GM23338 (cell line): ENCODE data around the gene CROCC2. TPM values are rescaled to one million over a fixed set of nuclear protein-coding genes. Genes with fewer than 3 reads are reported as not detected.

Source experiments
- ATAC-seq: fragments of 200-7000 bp; cut with Tn5 transposase; 3 replicates; pipeline ENCODE4 v1.9.1; 2020
- DNase-seq: peaks from one replicate; pipeline ENCODE4 v3.0.0-alpha.2; 2015; ENCODE audit warnings: low spot score
- H2AFZ ChIP-seq: fragments of 200-600 bp; sonication (generic); 2 replicates; pipeline ENCODE4 v1.8.0; 2016; ENCODE audit warnings: antibody characterized with exemption, mild to moderate bottlenecking, moderate library complexity
- H3F3A ChIP-seq: fragments of 200-600 bp; sonication (generic); replicated peaks from 2 replicates; pipeline ENCODE4 v1.8.0; 2017; ENCODE audit warnings: antibody characterized with exemption, mixed run types, low read depth
- H3K27ac ChIP-seq: fragments of 200-600 bp; sonication (generic); 2 replicates; pipeline ENCODE4 v1.6.1; 2016; ENCODE audit warnings: low read depth
- H3K27me3 ChIP-seq: fragments of 200-600 bp; sonication (generic); 2 replicates; pipeline ENCODE4 v1.8.0; 2016; ENCODE audit warnings: mild to moderate bottlenecking, mixed run types, moderate library complexity; ENCODE audit not compliant: insufficient read depth
- H3K36me3 ChIP-seq: fragments of 200-600 bp; sonication (generic); 2 replicates; pipeline ENCODE4 v1.8.0; 2016; ENCODE audit warnings: mild to moderate bottlenecking; ENCODE audit not compliant: insufficient read depth
- H3K4me1 ChIP-seq: fragments of 200-600 bp; sonication (generic); 2 replicates; pipeline ENCODE4 v1.8.0; 2016; ENCODE audit warnings: mild to moderate bottlenecking, moderate library complexity; ENCODE audit not compliant: insufficient read depth
- H3K4me2 ChIP-seq: fragments of 200-600 bp; sonication (generic); 2 replicates; pipeline ENCODE4 v1.7.1; 2017; ENCODE audit warnings: mixed run types
- H3K4me3 ChIP-seq: fragments of 200-600 bp; sonication (generic); 2 replicates; pipeline ENCODE4 v1.6.1; 2016; ENCODE audit warnings: mixed run types
- H3K79me2 ChIP-seq: fragments of 200-600 bp; sonication (generic); replicated peaks from 2 replicates; pipeline ENCODE4 v1.8.0; 2017; ENCODE audit warnings: mild to moderate bottlenecking; ENCODE audit not compliant: insufficient read depth
- H3K9me2 ChIP-seq: fragments of 200-600 bp; sonication (generic); 2 replicates; pipeline ENCODE4 v1.8.0; 2017; ENCODE audit not compliant: insufficient read depth
- H4K20me1 ChIP-seq: fragments of 200-600 bp; sonication (generic); replicated peaks from 2 replicates; pipeline ENCODE4 v1.8.0; 2017; ENCODE audit warnings: mild to moderate bottlenecking; ENCODE audit not compliant: insufficient read depth
- H3K27ac Mint-ChIP-seq: 2 replicates; pipeline ENCODE4 v1.8.0; 2020; ENCODE audit warnings: inconsistent platforms, mild to moderate bottlenecking, moderate library complexity, mixed read lengths
- H3K27me3 Mint-ChIP-seq: 3 replicates; pipeline ENCODE4 v1.8.0; 2022; ENCODE audit warnings: low read depth, mild to moderate bottlenecking, moderate library complexity, mixed read lengths, inconsistent platforms; ENCODE audit not compliant: insufficient read depth, poor library complexity
- H3K36me3 Mint-ChIP-seq: 3 replicates; pipeline ENCODE4 v1.8.0; 2021; ENCODE audit warnings: low read depth, mild to moderate bottlenecking, inconsistent platforms, moderate library complexity, mixed read lengths
- H3K4me1 Mint-ChIP-seq: 3 replicates; pipeline ENCODE4 v1.8.0; 2020; ENCODE audit warnings: mild to moderate bottlenecking, inconsistent platforms, mixed read lengths
- H3K4me3 Mint-ChIP-seq: 3 replicates; pipeline ENCODE4 v1.8.0; 2021; ENCODE audit warnings: moderate library complexity, mild to moderate bottlenecking, inconsistent platforms, mixed read lengths
- H3K9me3 Mint-ChIP-seq: 3 replicates; pipeline ENCODE4 v1.8.0; 2020; ENCODE audit warnings: moderate library complexity, mild to moderate bottlenecking, inconsistent platforms, mixed read lengths
- CREB1 ChIP-seq: fragments of 250-450 bp; sonication (Bioruptor Pico); IDR thresholded peaks from 2 replicates; pipeline ENCODE4 v1.5.0; 2020; ENCODE audit warnings: low read depth, mild to moderate bottlenecking, moderate library complexity
- EZH2 ChIP-seq: fragments of 200-600 bp; sonication (generic); IDR thresholded peaks from one replicate; pipeline ENCODE4 v1.8.0; 2017; ENCODE audit warnings: antibody characterized with exemption, mild to moderate bottlenecking, low read depth; ENCODE audit not compliant: unreplicated experiment
- EZH2phosphoT487 ChIP-seq: fragments of 200-600 bp; sonication (generic); IDR thresholded peaks from one replicate; pipeline ENCODE4 v1.8.1; 2018; ENCODE audit warnings: antibody characterized with exemption; ENCODE audit not compliant: unreplicated experiment
- JUNB ChIP-seq: IDR thresholded peaks from one replicate; pipeline ENCODE4 v1.6.1; 2016; ENCODE audit warnings: antibody characterized with exemption; ENCODE audit not compliant: unreplicated experiment
- POLR2AphosphoS5 ChIP-seq: IDR thresholded peaks from 2 replicates; pipeline ENCODE4 v1.6.1; 2016; ENCODE audit warnings: antibody characterized with exemption, low read depth
- STAT1 ChIP-seq: IDR thresholded peaks from one replicate; pipeline ENCODE4 v1.6.1; 2016; ENCODE audit warnings: antibody characterized with exemption; ENCODE audit not compliant: unreplicated experiment
- ZNF114 ChIP-seq: fragments of 250-450 bp; sonication (Bioruptor Pico); IDR thresholded peaks from 2 replicates; pipeline ENCODE4 v1.5.0; 2020; ENCODE audit warnings: mild to moderate bottlenecking, moderate library complexity
- polyA plus RNA-seq: library from polyadenylated mRNA; unstranded; fragments of >200 nt; fragmentation: Nextera tagmentation; extraction: Ambion mirVana; gene quantifications from 2 replicates; pipeline ENCODE4 v1.2.1, GENCODE V29; 2016
- total RNA-seq: library from RNA; depleted of rRNA; stranded (reverse); fragments of >200 nt; shearing (Covaris generic); gene quantifications from 2 replicates; pipeline ENCODE4 v1.2.3, GENCODE V29; 2014
- TF ChIP-seq, protein P1 (sequence below), 2 experiments: fragments of 200-600 bp in 1 of 2; sonication (generic) in 1 of 2; conservative IDR thresholded peaks; 2 replicates each; pipeline versions ENCODE4 v1.5.1 to v1.6.1; 2016 to 2017; ENCODE audit warnings: antibody characterized with exemption in 2 of 2, low read depth in 2 of 2, mild to moderate bottlenecking in 2 of 2, moderate library complexity in 1 of 2
- TF ChIP-seq, protein P2 (sequence below): IDR thresholded peaks from one replicate; pipeline ENCODE4 v1.6.1; 2018; ENCODE audit warnings: antibody characterized with exemption; ENCODE audit not compliant: unreplicated experiment
- TF ChIP-seq, protein P3 (sequence below): IDR thresholded peaks from 2 replicates; pipeline ENCODE4 v1.6.1; 2016; ENCODE audit warnings: antibody characterized with exemption

Gene CROCC2
- total and polyA plus RNA-seq, 2 experiments from 2014 or later, result not detected

DNA sequence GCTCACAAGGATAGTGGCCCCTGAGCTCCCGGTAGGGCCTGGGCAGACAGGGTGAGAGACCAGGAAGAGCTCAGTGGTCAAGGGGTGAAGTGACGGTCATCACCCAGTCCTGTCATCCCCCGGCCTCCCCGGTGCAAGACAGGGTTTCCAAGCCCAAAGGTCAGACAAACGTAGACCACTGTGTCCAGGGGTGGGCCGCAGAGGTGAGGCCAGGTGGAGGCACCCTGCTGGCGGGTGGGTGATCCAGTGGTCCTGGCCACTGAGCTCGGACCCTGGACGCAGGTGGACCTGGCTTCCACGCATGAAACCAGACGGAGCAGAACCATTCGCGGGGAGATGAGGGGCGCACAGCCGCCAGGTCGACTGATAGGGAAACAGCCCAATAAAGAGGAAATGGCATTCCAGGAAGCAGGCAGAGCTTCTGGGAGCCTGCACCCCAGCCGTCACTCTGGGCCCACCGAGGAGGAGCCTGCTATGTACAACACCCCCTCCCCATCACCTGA is 77.9 kb downstream of the CROCC2 start:
- peak overlapping the region; percentile 81; the same call in 1 of the 2 replicates for H2AFZ ChIP-seq
- no peak overlapping the region for H3K4me3 Mint-ChIP-seq
- ATAC-seq, result peak; percentile 8; the same call in 2 of the 3 replicates

DNA sequence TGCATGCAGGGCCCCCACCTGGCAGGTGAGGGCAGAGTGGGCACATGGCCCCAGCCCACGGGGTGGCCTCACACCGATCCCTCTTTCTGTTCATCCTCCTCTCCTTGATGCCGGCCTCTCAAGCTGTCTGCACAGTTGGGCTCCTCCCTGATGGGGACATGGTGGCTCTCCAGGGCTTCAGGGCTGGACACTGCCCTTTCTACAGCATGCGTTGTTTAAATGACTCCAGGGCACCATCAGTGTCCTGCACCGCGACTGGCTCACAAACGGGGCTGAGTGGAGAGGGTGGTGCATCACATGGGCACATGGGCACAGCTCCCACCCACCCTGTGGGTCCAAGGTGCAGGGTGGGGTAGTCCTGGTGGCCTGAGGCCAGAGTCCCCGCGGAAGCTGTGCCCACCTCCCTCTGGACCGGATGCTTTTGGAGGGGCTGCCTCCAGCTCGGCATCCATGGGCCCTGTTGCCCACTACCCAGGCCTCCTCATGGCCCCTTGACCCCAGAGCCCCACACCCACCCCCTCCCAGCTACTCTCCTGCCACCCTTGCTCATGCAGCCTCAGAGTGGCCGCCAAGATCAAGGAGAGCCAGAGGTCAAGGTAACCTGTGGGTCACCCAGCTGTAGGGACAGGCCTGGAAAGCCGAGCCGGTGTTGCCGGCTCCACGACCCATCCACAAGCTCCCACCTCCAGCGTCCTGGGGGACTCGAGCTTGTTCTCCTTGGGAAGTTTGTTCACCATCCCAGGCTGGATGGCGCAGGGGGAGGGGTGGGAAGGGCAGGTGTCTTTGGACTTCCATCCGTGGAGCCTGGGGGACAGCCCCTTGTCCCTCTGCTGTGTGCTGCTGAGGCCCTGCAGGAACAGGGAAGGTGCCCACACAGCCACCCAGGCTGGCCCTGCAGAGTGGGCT is 80.0 kb downstream of the CROCC2 start:
- Mint-ChIP-seq H3K4me1 (no peaks in the 10 kb centered on the region), H3K36me3 (no peaks in the 10 kb centered on the region), H3K9me3 (no peaks in the 10 kb centered on the region; the same call in 1 of the 3 replicates), H3K27me3 (peaks cover 11% of the 10 kb centered on the region), H3K27ac (no peak overlapping the region), H3K4me3 (no peak overlapping the region)
- DNase-seq (no peak), ATAC-seq (no peak)
- Histone ChIP-seq H3K4me2 (no peak overlapping the region), H3K4me1 (no peaks in the 10 kb centered on the region; the same call in 1 of the 2 replicates), H3K27me3 (no peaks in the 10 kb centered on the region), H4K20me1 (no peaks in the 10 kb centered on the region), H3F3A (no peaks in the 10 kb centered on the region), H3K36me3 (no peaks in the 10 kb centered on the region), H3K9me2 (no peaks in the 10 kb centered on the region), H3K79me2 (no peaks in the 10 kb centered on the region), H3K27ac (no peak overlapping the region), H2AFZ (no peak overlapping the region), H3K4me3 (no peak overlapping the region)
- no peak for TF ChIP-seq EZH2
- TF ChIP-seq JUNB, result no peak
- TF ChIP-seq EZH2phosphoT487, result no peak
- TF ChIP-seq ZNF114 (CRISPR knock-in tag), result no peak
- TF ChIP-seq STAT1, result no peak
- no peak for TF ChIP-seq CREB1 (CRISPR knock-in tag)
- TF ChIP-seq, protein P1, sequence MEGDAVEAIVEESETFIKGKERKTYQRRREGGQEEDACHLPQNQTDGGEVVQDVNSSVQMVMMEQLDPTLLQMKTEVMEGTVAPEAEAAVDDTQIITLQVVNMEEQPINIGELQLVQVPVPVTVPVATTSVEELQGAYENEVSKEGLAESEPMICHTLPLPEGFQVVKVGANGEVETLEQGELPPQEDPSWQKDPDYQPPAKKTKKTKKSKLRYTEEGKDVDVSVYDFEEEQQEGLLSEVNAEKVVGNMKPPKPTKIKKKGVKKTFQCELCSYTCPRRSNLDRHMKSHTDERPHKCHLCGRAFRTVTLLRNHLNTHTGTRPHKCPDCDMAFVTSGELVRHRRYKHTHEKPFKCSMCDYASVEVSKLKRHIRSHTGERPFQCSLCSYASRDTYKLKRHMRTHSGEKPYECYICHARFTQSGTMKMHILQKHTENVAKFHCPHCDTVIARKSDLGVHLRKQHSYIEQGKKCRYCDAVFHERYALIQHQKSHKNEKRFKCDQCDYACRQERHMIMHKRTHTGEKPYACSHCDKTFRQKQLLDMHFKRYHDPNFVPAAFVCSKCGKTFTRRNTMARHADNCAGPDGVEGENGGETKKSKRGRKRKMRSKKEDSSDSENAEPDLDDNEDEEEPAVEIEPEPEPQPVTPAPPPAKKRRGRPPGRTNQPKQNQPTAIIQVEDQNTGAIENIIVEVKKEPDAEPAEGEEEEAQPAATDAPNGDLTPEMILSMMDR (conservative IDR thresholded peaks at IDR 0.05; ENCODE audit: low read depth in 2 of 2), result no peak

More for the DNA sequence above, 77.9 kb downstream of the CROCC2 start:
- Mint-ChIP-seq H3K27me3 (peaks cover 7% of the 10 kb centered on the region), H3K27ac (no peak overlapping the region), H3K4me1 (no peaks in the 10 kb centered on the region), H3K9me3 (no peaks in the 10 kb centered on the region; the same call in 1 of the 3 replicates), H3K36me3 (no peaks in the 10 kb centered on the region)
- Histone ChIP-seq H3K79me2 (no peaks in the 10 kb centered on the region), H3K9me2 (no peaks in the 10 kb centered on the region), H3K4me2 (peak overlapping the region; percentile 67; the same call in 1 of the 2 replicates), H3K27me3 (no peaks in the 10 kb centered on the region), H4K20me1 (no peaks in the 10 kb centered on the region), H3K4me1 (no peaks in the 10 kb centered on the region; the same call in 1 of the 2 replicates), H3K4me3 (no peak overlapping the region), H3K27ac (no peak overlapping the region), H3K36me3 (no peaks in the 10 kb centered on the region), H3F3A (no peaks in the 10 kb centered on the region)
- no peak for DNase-seq
- TF ChIP-seq, protein P2, sequence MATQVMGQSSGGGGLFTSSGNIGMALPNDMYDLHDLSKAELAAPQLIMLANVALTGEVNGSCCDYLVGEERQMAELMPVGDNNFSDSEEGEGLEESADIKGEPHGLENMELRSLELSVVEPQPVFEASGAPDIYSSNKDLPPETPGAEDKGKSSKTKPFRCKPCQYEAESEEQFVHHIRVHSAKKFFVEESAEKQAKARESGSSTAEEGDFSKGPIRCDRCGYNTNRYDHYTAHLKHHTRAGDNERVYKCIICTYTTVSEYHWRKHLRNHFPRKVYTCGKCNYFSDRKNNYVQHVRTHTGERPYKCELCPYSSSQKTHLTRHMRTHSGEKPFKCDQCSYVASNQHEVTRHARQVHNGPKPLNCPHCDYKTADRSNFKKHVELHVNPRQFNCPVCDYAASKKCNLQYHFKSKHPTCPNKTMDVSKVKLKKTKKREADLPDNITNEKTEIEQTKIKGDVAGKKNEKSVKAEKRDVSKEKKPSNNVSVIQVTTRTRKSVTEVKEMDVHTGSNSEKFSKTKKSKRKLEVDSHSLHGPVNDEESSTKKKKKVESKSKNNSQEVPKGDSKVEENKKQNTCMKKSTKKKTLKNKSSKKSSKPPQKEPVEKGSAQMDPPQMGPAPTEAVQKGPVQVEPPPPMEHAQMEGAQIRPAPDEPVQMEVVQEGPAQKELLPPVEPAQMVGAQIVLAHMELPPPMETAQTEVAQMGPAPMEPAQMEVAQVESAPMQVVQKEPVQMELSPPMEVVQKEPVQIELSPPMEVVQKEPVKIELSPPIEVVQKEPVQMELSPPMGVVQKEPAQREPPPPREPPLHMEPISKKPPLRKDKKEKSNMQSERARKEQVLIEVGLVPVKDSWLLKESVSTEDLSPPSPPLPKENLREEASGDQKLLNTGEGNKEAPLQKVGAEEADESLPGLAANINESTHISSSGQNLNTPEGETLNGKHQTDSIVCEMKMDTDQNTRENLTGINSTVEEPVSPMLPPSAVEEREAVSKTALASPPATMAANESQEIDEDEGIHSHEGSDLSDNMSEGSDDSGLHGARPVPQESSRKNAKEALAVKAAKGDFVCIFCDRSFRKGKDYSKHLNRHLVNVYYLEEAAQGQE, result no peak
- no peak for TF ChIP-seq POLR2AphosphoS5
- TF ChIP-seq STAT1, result no peak
- TF ChIP-seq, protein P3, sequence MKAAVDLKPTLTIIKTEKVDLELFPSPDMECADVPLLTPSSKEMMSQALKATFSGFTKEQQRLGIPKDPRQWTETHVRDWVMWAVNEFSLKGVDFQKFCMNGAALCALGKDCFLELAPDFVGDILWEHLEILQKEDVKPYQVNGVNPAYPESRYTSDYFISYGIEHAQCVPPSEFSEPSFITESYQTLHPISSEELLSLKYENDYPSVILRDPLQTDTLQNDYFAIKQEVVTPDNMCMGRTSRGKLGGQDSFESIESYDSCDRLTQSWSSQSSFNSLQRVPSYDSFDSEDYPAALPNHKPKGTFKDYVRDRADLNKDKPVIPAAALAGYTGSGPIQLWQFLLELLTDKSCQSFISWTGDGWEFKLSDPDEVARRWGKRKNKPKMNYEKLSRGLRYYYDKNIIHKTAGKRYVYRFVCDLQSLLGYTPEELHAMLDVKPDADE, result no peak
- no peak for TF ChIP-seq ZNF114 (CRISPR knock-in tag)
- TF ChIP-seq EZH2, result no peak
- no peak for TF ChIP-seq EZH2phosphoT487
